ENCODE results near the gene JUP. TPM values are rescaled to one million over a fixed set of nuclear protein-coding genes. Genes with fewer than 3 reads are reported as not detected.

Gene JUP
- total and polyA plus RNA-seq, 2 of the 13 experiments (the other 11 are each of a cell fraction or from before 2014, with no cell fraction given): 12.1 to 20.6 TPM

- BruUV-seq (replicated peaks): TSS peak; percentile 20
- DNase-seq (ENCODE audit: low spot score) (no peak), ATAC-seq (peak; percentile 19), FAIRE-seq (no peak)
- POLR2A ChIA-PET: no interaction called here
- intact Hi-C loops (cut with micrococcal nuclease; ENCODE audit: unreplicated experiment) (no loop called here), in situ Hi-C loops (cut with HindIII; ENCODE audit: extremely low pct_ligation_motif_present, low pct_unique_long_range_greater_than_20kb) (no loop called here)
- Histone ChIP-seq H3K27ac (ENCODE audit: extremely low read length, insufficient read depth, low read length) (no peak overlapping the region), H3K4me3 (replicated peaks in 1 of 3; ENCODE audit: insufficient read depth in 1 of 3, low read depth in 2 of 3, low read length in 3 of 3) (no peak overlapping the region), H3K36me3 (replicated peaks in 1 of 2; ENCODE audit: control insufficient read depth in 1 of 2, insufficient read depth in 2 of 2, low read length in 2 of 2) (peaks cover 18 to 56% of the 10 kb centered on the region in 2 experiments), H3K9me3 (ENCODE audit: low read length) (no peaks in the 10 kb centered on the region), H2AFZ (ENCODE audit: low read length) (no peak overlapping the region), H4K20me1 (ENCODE audit: insufficient read depth, low read length) (peaks cover 5% of the 10 kb centered on the region; the same call in 1 of the 2 replicates), H3K27me3 (ENCODE audit: control insufficient read depth in 1 of 2, insufficient read depth in 2 of 2, low read length in 2 of 2) (no peaks in the 10 kb centered on the region), H3K79me2 (ENCODE audit: insufficient read depth, low read length) (no peaks in the 10 kb centered on the region), H3K4me1 (ENCODE audit: insufficient read depth, low read length) (peaks cover 37% of the 10 kb centered on the region), H3K4me2 (ENCODE audit: low read depth, low read length) (no peak overlapping the region), H3K9ac (ENCODE audit: insufficient read depth, low read depth, low read length) (no peak overlapping the region)
- CTCF ChIA-PET (ENCODE audit: low intra/inter-chr PET ratio, low total read pairs): no interaction called here
- WGBS (ENCODE audit: low lambda C conversion rate): 91% methylated on average over 19 of the region's 19 CpGs
- no peak for TF ChIP-seq ZBTB40 (IDR thresholded peaks at IDR 0.05)
- TF ChIP-seq ZBTB40 (CRISPR knock-in tag; IDR thresholded peaks at IDR 0.05): 0 out of 2 replicates have a peak, but pooled peaks have one; percentile 22
- TF ChIP-seq ZBTB33 (CRISPR knock-in tag; IDR thresholded peaks at IDR 0.05): peak; percentile 84
- peak; percentile 22; the same call in 1 of the 2 replicates for TF ChIP-seq ZNF768 (CRISPR knock-in tag; IDR thresholded peaks at IDR 0.05)
- no peak for TF ChIP-seq MEIS1 (CRISPR knock-in tag; IDR thresholded peaks at IDR 0.05; ENCODE audit: borderline replicate concordance)
- TF ChIP-seq ZNF430 (CRISPR knock-in tag; IDR thresholded peaks at IDR 0.05): no peak
- no peak for TF ChIP-seq PBX3 (CRISPR knock-in tag; IDR thresholded peaks at IDR 0.05; ENCODE audit: borderline replicate concordance)
- no peak for TF ChIP-seq ZSCAN22 (CRISPR knock-in tag; IDR thresholded peaks at IDR 0.05)
- peak; percentile 65 for TF ChIP-seq ZNF263 (CRISPR knock-in tag; IDR thresholded peaks at IDR 0.05)
- TF ChIP-seq ZNF747 (CRISPR knock-in tag; IDR thresholded peaks at IDR 0.05; ENCODE audit: borderline replicate concordance): no peak
- TF ChIP-seq RBM39 (IDR thresholded peaks at IDR 0.05; ENCODE audit: low read depth, low read length, poor library complexity, severe bottlenecking): no peak
- TF ChIP-seq SP4 (CRISPR knock-in tag; IDR thresholded peaks at IDR 0.05): no peak
These were observed 38.8 kb upstream of the JUP start for GRCh38 chr17:41825175-41825845.
